ENCODE measurements around the gene PIN1.
"Not testable (repeated sequence)": the region's sequence is repeated elsewhere in the genome, so short reads cannot be mapped to it uniquely, and the experiment has no call there.

DNA sequence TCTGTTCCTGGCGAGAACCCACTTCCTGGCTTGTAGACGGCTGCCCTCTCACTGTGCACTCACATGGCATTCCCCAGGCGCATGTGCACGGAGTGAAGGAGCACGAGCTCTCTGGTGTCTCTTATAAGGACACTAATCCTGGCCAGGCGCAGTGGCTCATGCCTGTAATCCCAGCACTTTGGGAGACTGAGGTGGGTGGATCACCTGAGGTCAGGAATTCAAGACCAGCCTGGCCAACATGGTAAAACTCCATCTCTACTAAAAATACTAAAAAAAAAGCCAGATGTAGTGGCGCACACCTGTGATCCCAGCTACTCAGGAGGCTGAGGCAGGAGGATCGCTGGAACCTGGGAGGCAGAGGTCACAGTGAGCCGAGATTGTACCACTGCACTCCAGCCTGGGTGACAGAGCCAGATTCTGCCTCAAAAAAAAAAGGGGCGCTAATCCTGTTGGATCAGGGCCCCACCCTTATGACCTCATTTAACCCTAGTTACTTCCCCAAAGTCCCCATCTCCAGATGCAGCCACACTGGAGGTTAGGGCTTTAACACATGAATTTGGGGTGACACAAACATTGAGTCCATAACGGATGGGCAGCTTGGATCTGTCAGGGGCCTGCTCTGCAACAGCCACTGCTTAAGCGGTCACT lies 8.6 kb downstream of the PIN1 start:
- TF ChIP-seq, protein P1, sequence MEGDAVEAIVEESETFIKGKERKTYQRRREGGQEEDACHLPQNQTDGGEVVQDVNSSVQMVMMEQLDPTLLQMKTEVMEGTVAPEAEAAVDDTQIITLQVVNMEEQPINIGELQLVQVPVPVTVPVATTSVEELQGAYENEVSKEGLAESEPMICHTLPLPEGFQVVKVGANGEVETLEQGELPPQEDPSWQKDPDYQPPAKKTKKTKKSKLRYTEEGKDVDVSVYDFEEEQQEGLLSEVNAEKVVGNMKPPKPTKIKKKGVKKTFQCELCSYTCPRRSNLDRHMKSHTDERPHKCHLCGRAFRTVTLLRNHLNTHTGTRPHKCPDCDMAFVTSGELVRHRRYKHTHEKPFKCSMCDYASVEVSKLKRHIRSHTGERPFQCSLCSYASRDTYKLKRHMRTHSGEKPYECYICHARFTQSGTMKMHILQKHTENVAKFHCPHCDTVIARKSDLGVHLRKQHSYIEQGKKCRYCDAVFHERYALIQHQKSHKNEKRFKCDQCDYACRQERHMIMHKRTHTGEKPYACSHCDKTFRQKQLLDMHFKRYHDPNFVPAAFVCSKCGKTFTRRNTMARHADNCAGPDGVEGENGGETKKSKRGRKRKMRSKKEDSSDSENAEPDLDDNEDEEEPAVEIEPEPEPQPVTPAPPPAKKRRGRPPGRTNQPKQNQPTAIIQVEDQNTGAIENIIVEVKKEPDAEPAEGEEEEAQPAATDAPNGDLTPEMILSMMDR (IDR thresholded peaks at IDR 0.05) = not testable (repeated sequence)
- TF ChIP-seq POLR2A (IDR thresholded peaks at IDR 0.05) = not testable (repeated sequence)

Measured in right lobe of liver (tissue), 4 donors.